Posterior vena cava (tissue), 2 donors: Measurements from ENCODE around the gene HIC1. TPM values are rescaled to one million over a fixed set of nuclear protein-coding genes. Genes with fewer than 3 reads are reported as not detected.

ENCODE experiments used
- DNase-seq: peaks from one replicate; pipeline ENCODE4 v3.0.0-alpha.2; 2020; ENCODE audit warnings: low spot score
- intact Hi-C, 2 donors: fragments of 100-400 bp; cut with DNase I; formaldehyde crosslinking; loops; one replicate each; pipeline versions ENCODE4 v1.14.1 to v1.14.2; 2022 to 2023
- total RNA-seq, 2 donors: library from RNA; stranded (reverse); fragmentation: NEBNext Ultra II Directional; extraction: Animal tissue kit (Norgen Biotek cat#: 25700); gene quantifications; one replicate each; pipeline ENCODE4 v1.2.1, GENCODE V29; 2021
- donor health status: DM: yes; HTN: yes; CAD: no.
- donor health status: DM: yes; HTN: yes; CAD: no.

Gene HIC1
- total RNA-seq, 2 donors from 2014 or later, result 41.3 to 64.2 TPM

DNA sequence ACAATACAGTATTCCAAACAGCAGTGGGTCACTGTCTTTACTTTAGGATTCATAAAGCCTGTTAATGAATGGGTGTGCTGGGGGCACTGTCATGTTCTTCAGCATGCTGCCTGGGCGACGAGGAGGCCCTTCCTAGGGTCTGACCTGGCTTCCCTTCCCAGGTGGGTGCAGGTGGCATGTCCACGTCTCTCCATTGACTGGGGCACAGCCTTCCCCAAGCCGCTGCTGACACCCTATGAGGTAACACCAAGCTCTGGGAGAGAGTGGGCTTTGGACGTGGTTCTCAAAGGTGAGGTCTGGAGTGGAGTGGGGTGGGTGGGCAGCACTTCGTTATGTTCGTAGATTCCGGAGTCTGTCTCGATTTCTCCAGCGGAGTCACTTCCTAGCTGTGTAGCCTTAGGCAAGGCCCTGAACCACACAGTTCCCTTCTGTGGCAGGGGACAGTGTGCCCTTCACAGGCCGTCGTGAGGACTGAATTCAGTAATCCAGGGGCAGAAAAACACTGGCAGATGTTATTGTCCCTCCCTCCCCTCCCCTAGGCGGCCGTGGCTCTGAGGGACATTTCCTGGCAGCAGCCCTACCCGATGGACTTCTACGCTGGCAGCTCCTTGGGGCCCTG, 13.9 kb upstream of the HIC1 start:
- no peak for DNase-seq
- intact Hi-C loops, result no loop called here

DNA sequence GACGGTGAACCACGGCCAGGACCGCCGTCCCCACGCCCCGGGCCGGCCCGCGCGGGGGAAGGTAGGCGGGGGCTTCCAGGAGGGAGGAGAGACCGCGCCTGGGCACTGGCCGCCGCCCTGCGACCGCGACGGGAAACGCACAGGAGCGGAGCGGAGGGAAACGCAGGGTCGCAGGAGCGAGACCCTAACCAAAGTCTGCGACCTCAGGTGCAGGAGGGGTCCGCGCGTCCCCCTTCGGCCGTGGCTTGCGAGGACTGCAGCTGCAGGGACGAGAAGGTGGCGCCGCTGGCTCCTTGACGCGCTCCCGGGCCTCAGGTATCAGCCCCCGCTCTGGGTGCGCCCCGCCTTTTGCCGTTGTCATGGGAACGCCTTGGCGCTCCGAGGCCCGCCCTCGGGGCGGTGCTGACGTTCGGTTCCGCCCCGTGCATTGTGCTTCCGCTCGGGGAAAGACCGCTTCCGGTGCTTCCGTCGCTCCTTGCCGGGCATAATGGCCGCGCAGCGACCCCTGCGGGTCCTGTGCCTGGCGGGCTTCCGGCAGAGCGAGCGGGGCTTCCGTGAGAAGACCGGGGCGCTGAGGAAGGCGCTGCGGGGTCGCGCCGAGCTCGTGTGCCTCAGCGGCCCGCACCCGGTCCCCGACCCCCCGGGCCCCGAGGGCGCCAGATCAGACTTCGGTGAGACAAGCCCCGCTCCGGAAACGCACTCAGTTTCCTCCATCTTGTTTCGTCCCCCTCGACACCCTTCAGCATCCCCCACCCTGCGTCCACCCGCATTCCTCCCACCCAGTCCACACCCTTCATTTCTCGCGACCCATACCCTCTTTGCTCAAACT, 13.1 kb upstream of the HIC1 start, which contains the start of gene OVCA2:
TSS of gene OVCA2 (plus strand) at position 462 of the 829 bp plus-strand sequence. CDS start at position 488, 26 bp downstream.
- intact Hi-C loops, result no loop called here
- peak; percentile 98 for DNase-seq

DNA sequence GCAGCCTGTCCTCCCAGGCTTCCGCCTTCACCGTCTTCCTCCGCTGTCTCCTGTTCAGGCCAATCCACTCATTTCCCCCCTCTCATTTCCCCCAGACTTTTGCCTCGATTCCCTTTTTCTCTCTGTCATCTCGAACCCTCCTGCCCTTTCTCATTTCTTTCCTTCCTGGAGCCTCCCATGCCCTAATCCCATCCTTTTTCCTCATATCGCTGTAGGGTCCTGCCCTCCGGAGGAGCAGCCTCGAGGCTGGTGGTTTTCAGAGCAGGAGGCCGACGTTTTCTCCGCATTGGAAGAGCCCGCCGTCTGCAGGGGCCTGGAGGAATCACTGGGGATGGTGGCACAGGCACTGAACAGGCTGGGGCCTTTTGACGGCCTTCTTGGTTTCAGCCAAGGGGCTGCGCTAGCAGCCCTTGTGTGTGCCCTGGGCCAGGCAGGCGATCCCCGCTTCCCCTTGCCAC, 12.5 kb upstream of the HIC1 start:
- intact Hi-C loops, result no loop called here
- no peak for DNase-seq

DNA sequence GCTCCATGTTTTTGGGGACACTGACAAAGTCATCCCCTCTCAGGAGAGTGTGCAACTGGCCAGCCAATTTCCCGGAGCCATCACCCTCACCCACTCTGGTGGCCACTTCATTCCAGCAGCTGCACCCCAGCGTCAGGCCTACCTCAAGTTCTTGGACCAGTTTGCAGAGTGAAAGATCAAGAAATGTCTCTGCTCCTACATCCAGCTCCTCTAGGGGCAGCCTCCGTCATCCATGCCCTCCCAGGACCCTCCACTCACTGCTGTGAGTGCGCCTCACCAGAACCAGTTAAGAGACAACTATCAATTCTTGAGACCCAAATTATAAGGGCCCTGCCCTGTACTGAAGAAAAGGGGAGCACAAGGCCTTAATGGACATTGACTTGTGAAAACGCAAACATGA, 12.0 kb upstream of the HIC1 start:
- intact Hi-C loops, result no loop called here
- DNase-seq, result no peak

DNA sequence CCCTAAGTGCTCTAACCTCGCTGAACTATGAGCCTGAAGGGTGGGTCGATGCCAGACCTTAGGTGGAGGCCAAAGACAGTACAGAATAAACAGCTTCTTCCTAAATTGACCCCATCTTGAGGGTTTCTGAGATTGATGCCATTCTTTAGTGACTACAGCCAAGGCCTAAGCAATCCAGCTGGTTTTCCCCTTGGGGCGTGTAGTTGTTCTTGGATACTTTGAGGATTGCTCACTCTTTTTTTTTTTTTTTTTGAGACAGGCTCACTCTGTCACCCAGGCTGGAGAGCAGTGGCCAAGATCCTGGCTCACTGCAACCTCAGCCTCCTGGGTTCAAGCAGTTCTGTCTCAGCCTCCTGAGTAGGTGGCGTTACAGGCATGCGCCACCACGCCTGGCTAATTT, 11.1 kb upstream of the HIC1 start:
- no peak for DNase-seq
- intact Hi-C loops, result no loop called here

DNA sequence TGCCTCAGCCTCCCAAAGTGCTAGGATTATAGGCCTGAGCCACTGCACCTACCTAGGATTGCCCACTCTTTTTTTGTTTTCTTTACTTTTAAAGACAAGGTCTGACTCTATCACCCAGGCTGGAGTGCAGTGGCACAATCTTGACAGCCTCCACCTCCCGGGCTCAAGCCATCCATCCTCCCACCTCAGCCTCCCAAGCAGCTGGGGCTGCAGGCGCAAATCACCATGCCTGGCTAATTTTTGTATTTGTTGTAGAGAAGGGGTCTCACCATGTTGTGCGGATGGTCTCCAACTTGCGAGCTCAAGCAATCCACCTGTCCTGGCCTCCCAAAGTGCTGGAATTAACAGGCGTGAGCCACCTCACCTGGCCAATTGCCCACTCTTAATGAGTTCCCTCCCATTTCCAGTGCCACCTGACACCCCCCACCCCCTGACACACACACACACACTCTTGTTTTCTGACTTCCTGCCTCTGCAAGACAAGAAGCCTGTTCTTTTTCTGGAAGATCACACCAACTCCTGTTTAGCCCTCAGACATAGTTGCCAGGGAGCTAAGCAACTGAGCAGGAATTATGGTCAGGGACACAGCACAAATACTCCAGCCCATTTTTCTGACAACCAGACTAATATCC, 10.5 kb upstream of the HIC1 start:
- intact Hi-C loops, result no loop called here
- DNase-seq, result no peak

DNA sequence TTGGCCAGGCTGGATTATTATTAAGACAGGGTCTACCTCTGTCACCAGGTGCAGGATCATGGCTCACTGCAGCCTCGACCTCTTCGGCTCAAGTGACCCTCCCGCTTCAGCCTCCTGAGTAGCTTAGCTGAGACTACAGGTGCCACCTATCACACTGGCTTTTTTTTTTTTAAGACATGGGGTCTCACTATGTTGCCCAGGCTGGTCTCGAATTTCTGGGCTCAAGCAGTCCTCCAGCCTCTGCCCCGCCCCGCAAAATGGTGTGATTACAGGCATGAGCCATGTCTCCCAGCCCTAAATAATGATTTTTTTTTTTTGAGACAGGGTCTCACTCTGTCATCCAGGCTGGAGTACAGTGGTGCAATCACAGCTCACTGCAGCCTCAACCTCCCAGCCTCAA, 7.3 kb upstream of the HIC1 start:
- intact Hi-C loops, result no loop called here
- no peak for DNase-seq

DNA sequence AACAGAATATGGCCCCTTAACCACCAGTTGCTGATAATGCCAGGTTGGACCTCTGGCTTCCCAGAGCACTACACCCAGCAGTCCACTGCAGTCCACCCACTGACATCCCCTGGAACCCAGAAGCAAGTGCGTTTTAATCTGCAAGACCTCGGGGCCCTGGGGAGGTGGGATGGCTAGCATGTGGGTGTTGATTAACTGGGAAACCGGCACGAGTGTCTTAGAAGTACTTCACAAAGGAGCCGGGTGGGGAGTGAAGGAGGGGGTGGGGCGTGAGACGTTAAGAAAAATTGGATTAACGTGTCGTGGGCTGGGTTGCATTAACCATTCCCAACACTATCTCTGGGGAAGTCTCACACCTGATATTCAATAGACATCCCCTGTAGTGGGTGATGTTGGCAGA, 6.1 kb upstream of the HIC1 start:
- DNase-seq, result no peak

DNA sequence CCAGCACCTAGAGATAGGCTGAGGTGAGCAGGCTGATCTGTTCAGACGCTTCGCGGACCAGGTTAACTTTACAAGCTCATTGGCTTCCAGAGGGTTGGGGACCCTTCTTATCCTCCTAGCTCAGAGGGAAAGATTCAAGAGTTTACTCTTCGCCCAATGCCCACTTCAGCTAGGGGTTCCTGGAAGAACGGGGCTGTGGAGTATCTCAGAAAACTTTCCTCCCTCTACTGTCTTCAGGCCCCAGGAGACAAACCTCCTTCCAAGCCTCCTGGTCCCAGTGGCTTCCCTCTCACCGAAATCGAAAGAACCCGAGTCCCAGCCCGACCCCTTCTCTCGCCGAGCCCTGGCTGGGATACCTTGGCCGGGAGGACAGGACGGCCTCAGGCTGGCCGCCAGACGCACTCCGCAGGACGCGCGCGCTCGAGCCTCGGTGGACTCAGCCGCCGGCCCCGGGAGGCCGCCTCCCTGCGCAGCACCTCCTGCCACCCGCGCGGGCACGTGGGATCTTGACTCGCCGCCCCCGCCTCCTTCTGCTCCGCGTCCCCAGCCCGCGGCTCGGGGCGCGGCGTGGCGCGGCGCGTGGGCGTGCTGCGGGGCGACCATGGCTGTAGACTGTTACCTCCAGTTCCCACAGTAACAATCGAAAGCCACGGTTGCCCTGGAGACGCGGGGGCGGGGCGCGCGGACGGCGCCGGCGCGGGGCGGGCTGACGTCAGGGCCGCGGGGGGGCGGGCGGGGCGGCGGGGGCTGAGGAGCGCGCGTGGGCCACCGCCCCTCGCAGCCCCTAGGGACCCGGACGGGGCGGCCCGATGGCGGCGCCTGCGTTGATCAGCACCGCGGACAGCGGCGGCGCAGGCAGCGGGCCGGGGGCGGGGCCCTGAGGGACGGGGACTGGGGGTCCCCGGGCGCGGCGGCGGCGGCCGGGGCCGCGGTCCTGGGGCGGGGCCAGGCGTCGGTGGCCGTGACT, 5.3 kb upstream of the HIC1 start:
- DNase-seq, result peak; percentile 97
- intact Hi-C loops, result no loop called here

More for the DNA sequence above, 6.1 kb upstream of the HIC1 start:
- intact Hi-C loops, result no loop called here

DNA sequence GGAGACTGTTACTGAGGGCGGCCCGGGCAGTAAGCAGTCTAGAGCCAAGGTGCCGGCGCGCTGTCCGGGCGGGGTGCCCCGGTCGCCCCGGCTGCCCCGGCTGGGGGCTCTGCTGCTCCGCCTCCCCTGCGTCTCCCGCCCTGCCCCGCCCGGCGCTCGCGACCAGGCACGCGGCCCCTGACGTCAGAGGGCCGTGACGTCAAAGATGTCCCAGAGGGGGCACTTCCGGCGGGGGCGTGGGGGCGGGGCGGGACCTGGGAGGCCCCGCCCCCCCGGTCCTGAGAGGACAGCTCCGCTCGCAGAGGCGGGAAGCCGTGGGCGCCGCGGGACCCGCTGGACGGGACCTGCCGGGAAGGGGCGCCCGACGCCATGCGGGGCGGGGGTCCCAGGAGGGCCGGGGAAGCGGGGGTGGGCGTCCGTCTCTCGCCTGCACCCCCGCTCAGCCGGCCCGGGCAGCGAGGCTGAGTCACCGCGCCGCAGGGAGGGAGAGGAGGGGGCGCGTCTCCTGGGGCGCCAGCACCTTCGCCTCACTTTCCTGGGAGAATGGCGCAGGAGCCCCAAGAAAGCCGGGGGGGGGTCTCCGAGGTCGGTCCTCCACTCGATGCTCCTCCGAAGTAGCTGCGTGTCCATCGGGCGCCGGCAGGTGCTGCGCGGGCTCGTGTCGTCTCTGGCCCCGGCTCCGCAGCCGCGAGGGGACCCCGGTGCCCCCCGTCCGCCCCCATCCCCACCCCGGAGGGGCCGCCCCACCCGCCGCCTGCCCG, 4.4 kb upstream of the HIC1 start:
- peak; percentile 92 for DNase-seq
- intact Hi-C loops, result no loop called here

DNA sequence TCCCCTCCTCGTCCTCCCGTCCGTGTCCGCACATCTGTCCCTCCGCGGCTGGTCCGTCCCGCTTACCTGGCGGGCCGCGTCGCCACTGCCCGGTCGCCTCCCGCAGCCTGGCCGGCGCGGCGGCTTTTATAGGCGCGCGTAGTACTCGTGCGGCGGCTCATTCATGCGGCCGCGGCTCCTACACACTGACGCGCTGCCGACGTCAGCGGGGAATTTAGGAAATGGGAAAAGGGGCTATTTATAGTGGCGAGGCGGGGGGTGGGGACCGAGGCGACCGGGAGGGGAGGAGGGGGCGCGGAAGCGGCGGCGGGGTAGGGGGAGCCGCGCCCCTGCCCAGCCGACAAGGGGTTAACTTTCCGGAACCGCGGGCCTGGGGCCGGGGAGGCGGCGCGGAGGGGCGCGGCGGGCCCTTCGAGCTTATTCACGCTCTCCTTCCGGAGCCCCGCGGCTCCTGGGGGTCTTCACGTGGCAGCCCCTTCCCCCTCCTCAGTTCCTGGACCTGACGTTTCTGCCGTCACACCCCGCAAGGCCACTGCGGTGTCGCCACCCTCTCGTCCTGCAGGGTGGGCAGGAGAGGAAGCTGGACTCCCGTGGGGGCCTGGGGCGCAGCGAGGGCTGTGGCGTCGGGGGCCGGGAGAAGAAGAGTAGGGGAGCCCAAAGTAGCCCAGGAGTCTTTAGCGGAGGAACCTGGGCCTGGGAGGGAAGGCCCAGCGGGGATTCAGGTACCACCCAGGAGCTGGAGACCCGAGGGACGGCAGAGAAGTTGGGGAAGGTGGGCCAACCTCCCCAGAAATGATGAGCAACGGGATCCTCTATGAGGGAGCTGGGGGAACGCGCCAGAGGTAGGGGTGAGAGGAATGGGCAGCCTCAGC, 3.6 kb upstream of the HIC1 start:
- no peak for DNase-seq
- intact Hi-C loops, result no loop called here

DNA sequence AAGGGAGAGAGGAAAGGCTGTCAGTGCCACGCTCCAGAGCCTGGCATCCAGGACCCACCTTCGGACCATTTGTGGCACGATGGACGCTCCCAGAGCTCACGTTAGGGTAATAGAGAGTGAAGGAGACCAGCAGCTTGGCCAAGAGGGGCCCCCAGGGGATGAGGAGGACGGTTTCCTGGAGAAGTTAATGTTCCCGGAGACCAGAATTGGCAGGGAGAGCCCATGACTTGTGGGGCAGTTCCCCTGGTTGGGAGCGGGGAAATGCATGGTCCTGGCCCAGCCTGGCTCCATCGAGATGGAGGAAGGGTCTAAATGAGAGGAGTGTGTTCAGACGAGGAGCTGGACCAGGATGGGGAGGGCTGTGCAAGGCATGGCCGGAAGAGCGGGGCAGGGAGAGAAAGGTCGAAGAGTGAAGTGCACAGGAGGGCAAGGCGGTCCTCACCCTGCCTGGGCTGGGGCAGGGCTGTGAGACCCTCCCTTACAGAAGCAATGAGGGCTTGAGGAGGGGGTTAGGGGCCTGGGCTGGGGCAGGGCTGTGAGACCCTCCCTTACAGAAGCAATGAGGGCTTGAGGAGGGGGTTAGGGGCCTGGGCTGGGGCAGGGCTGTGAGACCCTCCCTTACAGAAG, 2.9 kb upstream of the HIC1 start:
- DNase-seq, result no peak
- intact Hi-C loops, result no loop called here

DNA sequence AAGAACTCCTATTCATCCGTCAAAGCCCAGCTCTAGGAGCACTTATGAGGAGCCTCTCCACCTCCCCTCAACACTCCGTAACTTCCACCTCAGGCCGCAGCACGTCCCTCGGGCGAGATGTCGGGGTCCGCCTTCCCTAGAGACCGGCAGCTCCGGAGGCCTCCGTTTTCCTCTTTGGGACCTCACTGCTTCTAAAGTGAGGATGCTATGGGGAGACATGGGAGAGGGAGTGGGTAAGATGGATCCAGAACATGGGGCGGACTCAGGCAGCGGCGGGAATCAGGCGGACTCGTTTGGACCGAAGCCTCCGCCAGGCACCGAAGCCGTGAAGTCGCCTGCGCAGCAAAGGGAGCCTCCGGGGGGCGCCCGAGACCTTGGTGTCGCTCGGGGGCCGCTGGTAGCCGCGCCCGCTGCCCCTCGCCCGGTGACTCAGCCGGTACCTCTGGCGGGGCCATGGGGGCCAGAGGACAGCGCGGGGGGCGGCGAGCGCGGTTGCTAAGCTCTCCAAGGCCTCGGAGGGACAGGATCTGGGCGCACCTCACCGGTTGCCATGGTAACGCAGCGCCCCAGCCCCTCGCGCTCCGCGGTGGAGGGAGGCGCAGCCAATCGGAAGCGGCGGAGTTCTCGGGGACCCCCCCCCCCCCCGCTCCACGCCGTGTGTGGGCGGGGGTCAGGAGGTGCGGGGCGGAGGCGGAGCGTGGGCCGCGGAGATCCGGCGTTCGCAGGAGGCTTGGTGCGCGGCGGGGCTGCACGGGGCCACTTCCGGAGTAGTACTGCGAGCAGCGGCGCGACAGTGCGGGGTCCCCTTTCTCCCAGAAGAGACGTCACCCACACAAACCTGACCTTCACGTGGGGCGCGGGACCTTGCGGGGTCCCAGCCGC, 1.3 kb upstream of the HIC1 start:
- intact Hi-C loops, result loop anchor here (2.0 kb wide), 1 partner anchor 191 kb away; no protein-coding TSS in a partner anchor
- DNase-seq, result peak; percentile 95

DNA sequence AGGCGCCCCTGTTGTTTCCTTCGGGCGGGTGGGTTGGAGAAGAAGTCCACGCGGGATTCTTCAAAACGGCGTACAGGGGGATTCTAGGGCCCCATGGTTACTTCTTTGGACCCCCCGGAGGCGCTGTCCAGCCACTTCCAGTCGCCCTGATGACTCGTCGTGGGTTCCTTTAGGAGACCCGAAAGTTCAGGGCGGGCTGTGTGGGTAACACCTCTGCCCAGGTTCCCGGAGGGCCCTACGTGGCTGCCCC, 716 bp upstream of the HIC1 start:
- intact Hi-C loops, result loop anchor here (2.0 kb wide), 1 partner anchor 191 kb away; no protein-coding TSS in a partner anchor

DNA sequence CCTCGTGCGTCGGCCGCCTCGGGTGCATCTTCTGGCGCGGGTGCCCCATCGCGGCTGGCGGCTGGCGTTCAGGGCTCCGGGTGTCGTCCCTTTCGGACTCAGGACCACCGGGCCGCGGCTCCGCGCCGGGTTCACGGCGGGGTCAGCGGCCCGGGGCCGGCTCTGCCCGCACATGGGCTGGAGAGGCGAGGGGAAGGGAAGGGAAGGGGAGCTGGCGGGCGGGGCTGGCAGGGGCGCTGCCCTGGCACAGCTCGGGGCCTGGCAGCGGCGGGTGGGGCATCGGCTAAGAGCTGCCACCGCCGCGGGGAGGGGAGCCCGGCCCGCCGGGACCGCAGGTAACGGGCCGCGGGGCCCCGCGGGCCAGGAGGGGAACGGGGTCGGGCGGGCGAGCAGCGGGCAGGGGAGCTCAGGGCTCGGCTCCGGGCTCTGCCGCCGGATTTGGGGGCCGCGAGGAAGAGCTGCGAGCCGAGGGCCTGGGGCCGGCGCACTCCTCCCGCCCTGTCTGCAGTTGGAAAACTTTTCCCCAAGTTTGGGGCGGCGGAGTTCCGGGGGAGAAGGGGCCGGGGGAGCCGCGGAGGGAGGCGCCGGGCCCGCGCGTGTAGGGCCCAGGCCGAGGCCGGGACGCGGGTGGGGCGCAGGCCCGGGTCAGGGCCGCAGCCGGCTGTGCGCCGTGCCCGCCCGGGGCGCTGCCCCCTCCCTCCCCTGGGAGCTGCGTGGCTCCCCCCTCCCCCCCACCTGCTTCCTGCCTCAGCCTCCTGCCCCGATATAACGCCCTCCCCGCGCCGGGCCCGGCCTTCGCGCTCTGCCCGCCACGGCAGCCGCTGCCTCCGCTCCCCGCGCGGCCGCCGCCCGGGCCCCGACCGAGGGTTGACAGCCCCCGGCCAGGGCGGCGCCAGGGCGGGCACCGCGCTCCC, 646 bp downstream of the HIC1 start:
- intact Hi-C loops, result loop anchor here (2.0 to 5.0 kb wide), 2 partner anchors 37 to 189 kb away; no protein-coding TSS in a partner anchor

More for the DNA sequence above, 716 bp upstream of the HIC1 start:
- DNase-seq, result no peak

More for the DNA sequence above, 646 bp downstream of the HIC1 start:
- DNase-seq, result peak; percentile 85
